ENCODE results near the gene SLC22A12.
A peak's percentile ranks its signal among the peaks of the same experiment; 100 is the strongest.

The SLC22A12 gene

GRCh38 chr11:64641596-64642417 lies 50.8 kb downstream of the SLC22A12 start:
- no CpG with 5 or more reads among the region's 11 CpGs for WGBS (ENCODE audit: extremely low coverage, insufficient coverage, low lambda C conversion rate)
- Histone ChIP-seq H3K79me1 (ENCODE audit: low read length) (no peaks in the 10 kb centered on the region), H3K4ac (ENCODE audit: low read depth, low read length) (no peak overlapping the region), H3K9ac (ENCODE audit: low read length) (no peak overlapping the region), H3K18ac (ENCODE audit: low read length) (no peak overlapping the region), H3K4me1 (ENCODE audit: control insufficient read depth, low read depth, low read length) (peaks cover 3% of the 10 kb centered on the region), H2BK15ac (replicated peaks; ENCODE audit: low read depth) (no peak overlapping the region), H3K79me2 (ENCODE audit: control insufficient read depth, insufficient read depth, low read length) (no peaks in the 10 kb centered on the region), H3K36me3 (ENCODE audit: control insufficient read depth, insufficient read depth, low read length) (no peaks in the 10 kb centered on the region), H3K56ac (ENCODE audit: low read length) (no peak overlapping the region), H3K27ac (ENCODE audit: low read depth, low read length) (no peak overlapping the region), H3K4me2 (ENCODE audit: low read length) (no peak overlapping the region), H4K5ac (ENCODE audit: low read length) (no peak overlapping the region), H3K27me3 (ENCODE audit: insufficient read depth, low read length, poor library complexity) (peaks cover 38% of the 10 kb centered on the region), H4K8ac (ENCODE audit: low read depth, low read length) (no peak overlapping the region), H2AK5ac (ENCODE audit: low read length) (no peak overlapping the region), H3K23ac (ENCODE audit: low read length) (peak overlapping the region; percentile 15), H2BK5ac (ENCODE audit: low read length) (no peak overlapping the region), H2BK120ac (ENCODE audit: low read depth, low read length) (no peak overlapping the region), H3K4me3 (ENCODE audit: low read length) (no peak overlapping the region)
- no peak for DNase-seq

GRCh38 chr11:64642418-64642735 lies 51.4 kb downstream of the SLC22A12 start:
- peaks cover 38% of the 10 kb centered on the region for H3K27me3 ChIP-seq (ENCODE audit: insufficient read depth, low read length, poor library complexity)
- H2BK5ac ChIP-seq (ENCODE audit: low read length): no peak overlapping the region
- no peak overlapping the region for H3K23ac ChIP-seq (ENCODE audit: low read length)
- H3K27ac ChIP-seq (ENCODE audit: low read depth, low read length): no peak overlapping the region
- peak overlapping the region; percentile 13 for H3K4me2 ChIP-seq (ENCODE audit: low read length)
- H3K79me1 ChIP-seq (ENCODE audit: low read length): no peaks in the 10 kb centered on the region
- H2AK5ac ChIP-seq (ENCODE audit: low read length): no peak overlapping the region
- no peak overlapping the region for H2BK15ac ChIP-seq (replicated peaks; ENCODE audit: low read depth)
- H3K36me3 ChIP-seq (ENCODE audit: control insufficient read depth, insufficient read depth, low read length): no peaks in the 10 kb centered on the region
- WGBS (ENCODE audit: extremely low coverage, insufficient coverage, low lambda C conversion rate): no CpG with 5 or more reads among the region's 30 CpGs
- no peak overlapping the region for H3K18ac ChIP-seq (ENCODE audit: low read length)
- H3K79me2 ChIP-seq (ENCODE audit: control insufficient read depth, insufficient read depth, low read length): no peaks in the 10 kb centered on the region
- peaks cover 3% of the 10 kb centered on the region for H3K4me1 ChIP-seq (ENCODE audit: control insufficient read depth, low read depth, low read length)
- no peak overlapping the region for H3K4ac ChIP-seq (ENCODE audit: low read depth, low read length)
- no peak overlapping the region for H4K8ac ChIP-seq (ENCODE audit: low read depth, low read length)
- H3K9ac ChIP-seq (ENCODE audit: low read length): no peak overlapping the region
- H3K56ac ChIP-seq (ENCODE audit: low read length): no peak overlapping the region
- H2BK120ac ChIP-seq (ENCODE audit: low read depth, low read length): no peak overlapping the region
- no peak overlapping the region for H4K5ac ChIP-seq (ENCODE audit: low read length)
- no peak overlapping the region for H3K4me3 ChIP-seq (ENCODE audit: low read length)
- DNase-seq: no peak

- H3K27ac ChIP-seq (ENCODE audit: low read depth, low read length): no peak overlapping the region
- no peak overlapping the region for H3K4me3 ChIP-seq (ENCODE audit: low read length)
- WGBS (ENCODE audit: extremely low coverage, insufficient coverage, low lambda C conversion rate): no CpG with 5 or more reads among the region's 36 CpGs
Observed at GRCh38 chr11:64642871-64643255, 51.8 kb downstream of the SLC22A12 start.

GRCh38 chr11:64643256-64643881 lies 52.3 kb downstream of the SLC22A12 start:
- H3K18ac ChIP-seq (ENCODE audit: low read length): no peak overlapping the region
- peaks cover 3% of the 10 kb centered on the region for H3K4me1 ChIP-seq (ENCODE audit: control insufficient read depth, low read depth, low read length)
- H3K36me3 ChIP-seq (ENCODE audit: control insufficient read depth, insufficient read depth, low read length): no peaks in the 10 kb centered on the region
- H3K23ac ChIP-seq (ENCODE audit: low read length): no peak overlapping the region
- no CpG with 5 or more reads among the region's 53 CpGs for WGBS (ENCODE audit: extremely low coverage, insufficient coverage, low lambda C conversion rate)
- no peak overlapping the region for H2AK5ac ChIP-seq (ENCODE audit: low read length)
- peaks cover 38% of the 10 kb centered on the region for H3K27me3 ChIP-seq (ENCODE audit: insufficient read depth, low read length, poor library complexity)
- H4K5ac ChIP-seq (ENCODE audit: low read length): no peak overlapping the region
- no peak overlapping the region for H2BK5ac ChIP-seq (ENCODE audit: low read length)
- H4K8ac ChIP-seq (ENCODE audit: low read depth, low read length): no peak overlapping the region
- H2BK15ac ChIP-seq (replicated peaks; ENCODE audit: low read depth): no peak overlapping the region
- H3K56ac ChIP-seq (ENCODE audit: low read length): peak overlapping the region; percentile 67
- DNase-seq: peak; percentile 81
- H3K79me1 ChIP-seq (ENCODE audit: low read length): no peaks in the 10 kb centered on the region
- H3K9ac ChIP-seq (ENCODE audit: low read length): no peak overlapping the region
- H3K27ac ChIP-seq (ENCODE audit: low read depth, low read length): no peak overlapping the region
- H3K4me3 ChIP-seq (ENCODE audit: low read length): no peak overlapping the region
- H3K4ac ChIP-seq (ENCODE audit: low read depth, low read length): no peak overlapping the region
- H3K79me2 ChIP-seq (ENCODE audit: control insufficient read depth, insufficient read depth, low read length): no peaks in the 10 kb centered on the region
- H2BK120ac ChIP-seq (ENCODE audit: low read depth, low read length): no peak overlapping the region
- no peak overlapping the region for H3K4me2 ChIP-seq (ENCODE audit: low read length)

More at GRCh38 chr11:64642871-64643255, 51.8 kb downstream of the SLC22A12 start:
- Histone ChIP-seq H2BK15ac (replicated peaks; ENCODE audit: low read depth) (no peak overlapping the region), H3K23ac (ENCODE audit: low read length) (no peak overlapping the region), H3K79me1 (ENCODE audit: low read length) (no peaks in the 10 kb centered on the region), H2BK120ac (ENCODE audit: low read depth, low read length) (no peak overlapping the region), H3K9ac (ENCODE audit: low read length) (no peak overlapping the region), H2BK5ac (ENCODE audit: low read length) (no peak overlapping the region), H3K79me2 (ENCODE audit: control insufficient read depth, insufficient read depth, low read length) (no peaks in the 10 kb centered on the region), H3K18ac (ENCODE audit: low read length) (no peak overlapping the region), H3K36me3 (ENCODE audit: control insufficient read depth, insufficient read depth, low read length) (no peaks in the 10 kb centered on the region), H3K4me1 (ENCODE audit: control insufficient read depth, low read depth, low read length) (peaks cover 3% of the 10 kb centered on the region), H3K4ac (ENCODE audit: low read depth, low read length) (no peak overlapping the region), H4K5ac (ENCODE audit: low read length) (no peak overlapping the region), H4K8ac (ENCODE audit: low read depth, low read length) (no peak overlapping the region), H3K56ac (ENCODE audit: low read length) (peak overlapping the region; percentile 67), H2AK5ac (ENCODE audit: low read length) (no peak overlapping the region), H3K27me3 (ENCODE audit: insufficient read depth, low read length, poor library complexity) (peaks cover 38% of the 10 kb centered on the region), H3K4me2 (ENCODE audit: low read length) (peak overlapping the region; percentile 56)
- DNase-seq: no peak

- no peak overlapping the region for H2AK5ac ChIP-seq (ENCODE audit: low read length)
- no peak for DNase-seq
- no peak overlapping the region for H2BK15ac ChIP-seq (replicated peaks; ENCODE audit: low read depth)
- H3K79me2 ChIP-seq (ENCODE audit: control insufficient read depth, insufficient read depth, low read length): no peaks in the 10 kb centered on the region
- no peak overlapping the region for H3K4ac ChIP-seq (ENCODE audit: low read depth, low read length)
- H3K27ac ChIP-seq (ENCODE audit: low read depth, low read length): no peak overlapping the region
- peaks cover 38% of the 10 kb centered on the region for H3K27me3 ChIP-seq (ENCODE audit: insufficient read depth, low read length, poor library complexity)
- H3K4me3 ChIP-seq (ENCODE audit: low read length): no peak overlapping the region
- H3K9ac ChIP-seq (ENCODE audit: low read length): no peak overlapping the region
- no peak overlapping the region for H3K23ac ChIP-seq (ENCODE audit: low read length)
- H3K18ac ChIP-seq (ENCODE audit: low read length): no peak overlapping the region
- no peak overlapping the region for H4K5ac ChIP-seq (ENCODE audit: low read length)
- H2BK5ac ChIP-seq (ENCODE audit: low read length): no peak overlapping the region
- no peaks in the 10 kb centered on the region for H3K36me3 ChIP-seq (ENCODE audit: control insufficient read depth, insufficient read depth, low read length)
- peak overlapping the region; percentile 68 for H3K4me2 ChIP-seq (ENCODE audit: low read length)
- no peak overlapping the region for H4K8ac ChIP-seq (ENCODE audit: low read depth, low read length)
- H3K79me1 ChIP-seq (ENCODE audit: low read length): no peaks in the 10 kb centered on the region
- WGBS (ENCODE audit: extremely low coverage, insufficient coverage, low lambda C conversion rate): no CpG with 5 or more reads among the region's 19 CpGs
- H3K4me1 ChIP-seq (ENCODE audit: control insufficient read depth, low read depth, low read length): peaks cover 3% of the 10 kb centered on the region
- no peak overlapping the region for H2BK120ac ChIP-seq (ENCODE audit: low read depth, low read length)
- peak overlapping the region; percentile 54 for H3K56ac ChIP-seq (ENCODE audit: low read length)
Observed at GRCh38 chr11:64643920-64644646, 53.1 kb downstream of the SLC22A12 start.

Measured in mesendoderm (in vitro differentiated cells).